Lower lobe of right lung (tissue), 2 donors: Measurements from ENCODE around the gene TIGD6. TPM values are rescaled to one million over a fixed set of nuclear protein-coding genes. Genes with fewer than 3 reads are reported as not detected.
A peak's percentile ranks its signal among the peaks of the same experiment; 100 is the strongest.

ENCODE experiments used
- ATAC-seq, 2 donors: fragments of 200-7000 bp; cut with Tn5 transposase; one replicate each; pipeline ENCODE4 v1.9.1; 2020 to 2022; ENCODE audit warnings: mild to moderate bottlenecking in 2 of 2, moderate library complexity in 2 of 2
- DNase-seq: peaks from one replicate; pipeline ENCODE4 v3.0.0-alpha.2; 2020
- H3K27ac ChIP-seq: fragments of 200-600 bp; one replicate; pipeline ENCODE4 v1.8.0; 2022
- H3K27me3 ChIP-seq: fragments of 200-600 bp; one replicate; pipeline ENCODE4 v1.8.0; 2022; ENCODE audit warnings: low read depth
- H3K36me3 ChIP-seq: fragments of 200-600 bp; one replicate; pipeline ENCODE4 v1.8.0; 2022; ENCODE audit warnings: mild to moderate bottlenecking
- H3K4me1 ChIP-seq: fragments of 200-600 bp; one replicate; pipeline ENCODE4 v1.8.0; 2022
- H3K4me3 ChIP-seq: fragments of 200-600 bp; one replicate; pipeline ENCODE4 v1.8.0; 2022; ENCODE audit warnings: mild to moderate bottlenecking
- H3K9me3 ChIP-seq: fragments of 200-600 bp; one replicate; pipeline ENCODE4 v1.8.0; 2022
- intact Hi-C: fragments of 100-400 bp; cut with DNase I; formaldehyde crosslinking; loops from one replicate; pipeline ENCODE4 v1.11.0; 2022
- total RNA-seq: library from RNA; stranded (reverse); fragmentation: NEBNext Ultra II Directional; extraction: Animal tissue kit (Norgen Biotek cat#: 25700); gene quantifications from one replicate; pipeline ENCODE4 v1.2.1, GENCODE V29; 2021
- TF ChIP-seq, protein P1 (sequence below): fragments of 200-600 bp; IDR thresholded peaks from one replicate; pipeline ENCODE4 v1.8.0; 2022; ENCODE audit warnings: antibody characterized with exemption, mild to moderate bottlenecking
- donor health status: DM: no; HTN: yes; CAD: no; lungs with severe emphysema.

Gene TIGD6
- total RNA-seq, 1 donor from 2014 or later, result 4.8 TPM

GRCh38 chr5:150016537-150016936, 16.1 kb upstream of the TIGD6 start:
- Histone ChIP-seq H3K27ac (no peak overlapping the region), H3K9me3 (no peaks in the 10 kb centered on the region), H3K27me3 (no peaks in the 10 kb centered on the region), H3K4me1 (no peaks in the 10 kb centered on the region), H3K36me3 (peaks cover 94% of the 10 kb centered on the region), H3K4me3 (no peak overlapping the region)
- no peak for ATAC-seq
- TF ChIP-seq, protein P1, sequence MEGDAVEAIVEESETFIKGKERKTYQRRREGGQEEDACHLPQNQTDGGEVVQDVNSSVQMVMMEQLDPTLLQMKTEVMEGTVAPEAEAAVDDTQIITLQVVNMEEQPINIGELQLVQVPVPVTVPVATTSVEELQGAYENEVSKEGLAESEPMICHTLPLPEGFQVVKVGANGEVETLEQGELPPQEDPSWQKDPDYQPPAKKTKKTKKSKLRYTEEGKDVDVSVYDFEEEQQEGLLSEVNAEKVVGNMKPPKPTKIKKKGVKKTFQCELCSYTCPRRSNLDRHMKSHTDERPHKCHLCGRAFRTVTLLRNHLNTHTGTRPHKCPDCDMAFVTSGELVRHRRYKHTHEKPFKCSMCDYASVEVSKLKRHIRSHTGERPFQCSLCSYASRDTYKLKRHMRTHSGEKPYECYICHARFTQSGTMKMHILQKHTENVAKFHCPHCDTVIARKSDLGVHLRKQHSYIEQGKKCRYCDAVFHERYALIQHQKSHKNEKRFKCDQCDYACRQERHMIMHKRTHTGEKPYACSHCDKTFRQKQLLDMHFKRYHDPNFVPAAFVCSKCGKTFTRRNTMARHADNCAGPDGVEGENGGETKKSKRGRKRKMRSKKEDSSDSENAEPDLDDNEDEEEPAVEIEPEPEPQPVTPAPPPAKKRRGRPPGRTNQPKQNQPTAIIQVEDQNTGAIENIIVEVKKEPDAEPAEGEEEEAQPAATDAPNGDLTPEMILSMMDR, result no peak
- no peak for DNase-seq
- intact Hi-C loops, result no loop called here

- Histone ChIP-seq H3K4me3 (no peak overlapping the region), H3K27me3 (no peaks in the 10 kb centered on the region), H3K9me3 (no peaks in the 10 kb centered on the region), H3K36me3 (peaks cover 94% of the 10 kb centered on the region), H3K27ac (no peak overlapping the region), H3K4me1 (no peaks in the 10 kb centered on the region)
- ATAC-seq, result no peak
- TF ChIP-seq, protein P1, result no peak
- DNase-seq, result no peak
- intact Hi-C loops, result no loop called here
Observed at GRCh38 chr5:150015415-150015814, 15.0 kb upstream of the TIGD6 start.

- TF ChIP-seq, protein P1, result no peak
- H3K4me1 ChIP-seq, result no peaks in the 10 kb centered on the region
- H3K4me3 ChIP-seq, result no peak overlapping the region
- H3K36me3 ChIP-seq, result peaks cover 94% of the 10 kb centered on the region
- no peaks in the 10 kb centered on the region for H3K9me3 ChIP-seq
- DNase-seq (no peak), ATAC-seq (no peak)
- no peaks in the 10 kb centered on the region for H3K27me3 ChIP-seq
- intact Hi-C loops, result no loop called here
- no peak overlapping the region for H3K27ac ChIP-seq
Observed at GRCh38 chr5:150014456-150014855, 14.0 kb upstream of the TIGD6 start.

DNA sequence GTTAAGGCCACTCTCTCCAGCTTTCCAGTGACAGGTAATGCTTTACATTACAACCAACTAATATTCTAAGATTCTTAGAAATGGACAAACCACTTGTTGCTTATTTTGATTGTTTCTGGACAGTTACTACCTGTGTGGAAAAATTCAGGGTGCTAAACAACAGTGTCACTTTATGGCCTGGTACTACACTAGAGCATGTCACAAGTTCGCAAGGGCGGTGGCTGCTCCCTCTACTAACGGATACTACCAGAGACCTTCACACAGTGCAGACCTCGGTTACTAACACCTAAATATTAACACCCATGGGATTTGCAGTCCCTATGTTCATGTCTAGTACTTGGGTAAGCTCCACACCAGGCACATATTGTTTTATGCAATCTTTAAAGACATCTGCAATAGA, 13.5 kb upstream of the TIGD6 start:
- DNase-seq (no peak), ATAC-seq (no peak)
- TF ChIP-seq, protein P1, result no peak
- intact Hi-C loops, result no loop called here
- Histone ChIP-seq H3K9me3 (no peaks in the 10 kb centered on the region), H3K36me3 (peaks cover 93% of the 10 kb centered on the region), H3K27me3 (no peaks in the 10 kb centered on the region), H3K27ac (no peak overlapping the region), H3K4me1 (no peaks in the 10 kb centered on the region), H3K4me3 (no peak overlapping the region)

GRCh38 chr5:150009671-150010387, 9.4 kb upstream of the TIGD6 start:
- Histone ChIP-seq H3K36me3 (peaks cover 97% of the 10 kb centered on the region), H3K27ac (peak overlapping the region; percentile 9), H3K4me1 (no peaks in the 10 kb centered on the region), H3K4me3 (no peak overlapping the region), H3K9me3 (no peaks in the 10 kb centered on the region), H3K27me3 (no peaks in the 10 kb centered on the region)
- ATAC-seq (peak in 1 of 2 donors; percentile 9), DNase-seq (no peak)
- intact Hi-C loops, result no loop called here
- TF ChIP-seq, protein P1, result no peak
